Measurements from ENCODE around the gene MAP3K2. TPM values are rescaled to one million over a fixed set of nuclear protein-coding genes. Genes with fewer than 3 reads are reported as not detected.

Gene MAP3K2
- total RNA-seq, 1 donor from 2014 or later: 62.2 TPM

DNA sequence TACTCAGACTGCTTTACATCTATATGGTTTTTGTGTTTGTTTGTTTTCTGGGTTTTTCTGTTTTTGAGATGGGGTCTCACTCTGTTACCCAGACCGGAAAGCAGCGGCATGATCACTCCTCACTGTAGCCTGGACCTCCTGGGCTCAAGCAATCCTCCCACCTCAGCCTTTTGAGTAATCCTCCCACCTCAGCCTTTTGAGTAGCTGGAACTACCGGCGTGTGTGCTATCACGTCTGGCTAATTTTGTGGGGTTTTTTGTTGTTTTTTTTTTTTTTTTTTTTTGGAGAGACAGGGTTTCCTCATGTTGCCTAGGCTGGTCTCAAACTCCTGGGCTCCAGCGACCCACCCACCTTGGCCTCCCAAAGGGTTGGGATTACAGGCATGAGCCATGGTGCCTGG lies 9.1 kb downstream of the MAP3K2 start:
- H3K27ac ChIP-seq (ENCODE audit: low read depth, low read length): no peak overlapping the region
- peaks cover 73% of the 10 kb centered on the region for H4K20me1 ChIP-seq (ENCODE audit: insufficient read depth, low read length)
- Mint-ChIP-seq H3K4me1 (ENCODE audit: low read depth, unreplicated experiment) (peaks cover 22% of the 10 kb centered on the region), H3K27me3 (ENCODE audit: low read depth, unreplicated experiment) (no peaks in the 10 kb centered on the region), H3K9me3 (ENCODE audit: unreplicated experiment) (peaks cover 5% of the 10 kb centered on the region), H3K36me3 (ENCODE audit: low read depth, unreplicated experiment) (peaks cover 9% of the 10 kb centered on the region), H3K4me3 (ENCODE audit: unreplicated experiment) (no peak overlapping the region), H3K27ac (ENCODE audit: unreplicated experiment) (no peak overlapping the region)
- FAIRE-seq (no peak), DNase-seq (ENCODE audit: low read depth) (no peak)
- peaks cover 98% of the 10 kb centered on the region for H3K79me2 ChIP-seq (ENCODE audit: insufficient read depth, low read length)
- no peaks in the 10 kb centered on the region for H3K9me3 ChIP-seq (ENCODE audit: insufficient read depth, low read depth, low read length)
- no peak overlapping the region for H3K4me2 ChIP-seq (ENCODE audit: low read length)
- no peaks in the 10 kb centered on the region for H3K4me1 ChIP-seq (ENCODE audit: insufficient read depth, low read length)
- no peak overlapping the region for H2AFZ ChIP-seq (ENCODE audit: low read depth, low read length)
- H3K36me3 ChIP-seq (ENCODE audit: insufficient read depth, low read length): no peaks in the 10 kb centered on the region
- no peak overlapping the region for H3K4me3 ChIP-seq (ENCODE audit: insufficient read depth, low read depth, low read length)
- no peak overlapping the region for H3K9ac ChIP-seq (ENCODE audit: low read length)
- no peaks in the 10 kb centered on the region for H3K27me3 ChIP-seq (ENCODE audit: insufficient read depth, low read length)
- no peak for TF ChIP-seq EZH2 (IDR thresholded peaks at IDR 0.05; ENCODE audit: insufficient read depth, low read length)
- TF ChIP-seq, protein P1, sequence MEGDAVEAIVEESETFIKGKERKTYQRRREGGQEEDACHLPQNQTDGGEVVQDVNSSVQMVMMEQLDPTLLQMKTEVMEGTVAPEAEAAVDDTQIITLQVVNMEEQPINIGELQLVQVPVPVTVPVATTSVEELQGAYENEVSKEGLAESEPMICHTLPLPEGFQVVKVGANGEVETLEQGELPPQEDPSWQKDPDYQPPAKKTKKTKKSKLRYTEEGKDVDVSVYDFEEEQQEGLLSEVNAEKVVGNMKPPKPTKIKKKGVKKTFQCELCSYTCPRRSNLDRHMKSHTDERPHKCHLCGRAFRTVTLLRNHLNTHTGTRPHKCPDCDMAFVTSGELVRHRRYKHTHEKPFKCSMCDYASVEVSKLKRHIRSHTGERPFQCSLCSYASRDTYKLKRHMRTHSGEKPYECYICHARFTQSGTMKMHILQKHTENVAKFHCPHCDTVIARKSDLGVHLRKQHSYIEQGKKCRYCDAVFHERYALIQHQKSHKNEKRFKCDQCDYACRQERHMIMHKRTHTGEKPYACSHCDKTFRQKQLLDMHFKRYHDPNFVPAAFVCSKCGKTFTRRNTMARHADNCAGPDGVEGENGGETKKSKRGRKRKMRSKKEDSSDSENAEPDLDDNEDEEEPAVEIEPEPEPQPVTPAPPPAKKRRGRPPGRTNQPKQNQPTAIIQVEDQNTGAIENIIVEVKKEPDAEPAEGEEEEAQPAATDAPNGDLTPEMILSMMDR (IDR thresholded peaks at IDR 0.05; ENCODE audit: insufficient read depth, low read depth, low read length): no peak

DNA sequence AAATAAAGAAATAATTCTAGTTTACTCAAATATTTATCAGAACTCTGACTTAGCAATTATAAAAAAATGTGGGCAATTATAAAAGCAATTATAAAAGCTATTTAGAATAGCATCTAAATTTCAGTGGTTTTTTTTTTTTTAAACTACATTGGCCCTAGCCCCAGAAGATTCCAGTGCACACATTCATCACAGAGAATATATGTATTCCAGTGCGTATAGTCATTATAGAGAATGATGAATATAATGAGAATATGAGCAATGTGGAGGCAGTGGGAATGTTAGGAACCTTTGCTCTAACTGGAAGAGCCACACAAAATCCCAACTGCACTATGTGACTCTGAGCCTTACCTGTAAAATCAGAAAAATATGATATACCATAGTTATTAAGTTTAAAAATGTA lies 10.5 kb downstream of the MAP3K2 start:
- no peaks in the 10 kb centered on the region for H3K4me1 ChIP-seq (ENCODE audit: insufficient read depth, low read length)
- DNase-seq (ENCODE audit: low read depth) (no peak), FAIRE-seq (no peak)
- no peak overlapping the region for H3K27ac ChIP-seq (ENCODE audit: low read depth, low read length)
- H2AFZ ChIP-seq (ENCODE audit: low read depth, low read length): no peak overlapping the region
- peaks cover 98% of the 10 kb centered on the region for H3K79me2 ChIP-seq (ENCODE audit: insufficient read depth, low read length)
- no peak overlapping the region for H3K4me2 ChIP-seq (ENCODE audit: low read length)
- Mint-ChIP-seq H3K4me3 (ENCODE audit: unreplicated experiment) (no peak overlapping the region), H3K27ac (ENCODE audit: unreplicated experiment) (no peak overlapping the region), H3K9me3 (ENCODE audit: unreplicated experiment) (peaks cover 13% of the 10 kb centered on the region), H3K36me3 (ENCODE audit: low read depth, unreplicated experiment) (peaks cover 9% of the 10 kb centered on the region), H3K27me3 (ENCODE audit: low read depth, unreplicated experiment) (no peaks in the 10 kb centered on the region), H3K4me1 (ENCODE audit: low read depth, unreplicated experiment) (peaks cover 17% of the 10 kb centered on the region)
- H3K36me3 ChIP-seq (ENCODE audit: insufficient read depth, low read length): no peaks in the 10 kb centered on the region
- H3K27me3 ChIP-seq (ENCODE audit: insufficient read depth, low read length): no peaks in the 10 kb centered on the region
- no peak overlapping the region for H3K4me3 ChIP-seq (ENCODE audit: insufficient read depth, low read depth, low read length)
- H3K9me3 ChIP-seq (ENCODE audit: insufficient read depth, low read depth, low read length): no peaks in the 10 kb centered on the region
- no peak for TF ChIP-seq EZH2 (IDR thresholded peaks at IDR 0.05; ENCODE audit: insufficient read depth, low read length)
- TF ChIP-seq, protein P1 (IDR thresholded peaks at IDR 0.05; ENCODE audit: insufficient read depth, low read depth, low read length): no peak
- H4K20me1 ChIP-seq (ENCODE audit: insufficient read depth, low read length): peaks cover 75% of the 10 kb centered on the region
- no peak overlapping the region for H3K9ac ChIP-seq (ENCODE audit: low read length)

DNA sequence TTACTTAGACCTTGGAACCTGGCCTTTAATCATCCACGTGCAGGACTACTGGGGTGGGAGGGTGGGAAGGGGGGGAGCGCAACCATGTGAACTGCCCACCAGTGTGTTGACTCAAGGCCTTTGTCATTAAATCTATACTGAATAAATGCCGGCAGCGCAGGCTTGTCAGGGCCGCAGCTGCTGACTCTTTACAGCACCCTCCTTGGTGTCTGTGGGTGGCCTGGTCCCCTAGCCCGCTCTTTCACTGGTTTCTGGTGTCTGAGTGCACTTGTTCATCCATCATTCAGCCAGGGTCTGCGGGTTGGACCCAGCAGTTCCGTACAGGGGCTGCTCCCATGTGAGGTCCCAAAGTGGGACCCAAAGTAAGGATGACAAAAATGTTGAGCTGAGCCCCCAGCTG lies 11.5 kb downstream of the MAP3K2 start:
- FAIRE-seq (no peak), DNase-seq (ENCODE audit: low read depth) (no peak)
- Mint-ChIP-seq H3K4me1 (ENCODE audit: low read depth, unreplicated experiment) (peaks cover 14% of the 10 kb centered on the region), H3K4me3 (ENCODE audit: unreplicated experiment) (no peak overlapping the region), H3K36me3 (ENCODE audit: low read depth, unreplicated experiment) (peaks cover 9% of the 10 kb centered on the region), H3K27me3 (ENCODE audit: low read depth, unreplicated experiment) (no peaks in the 10 kb centered on the region), H3K9me3 (ENCODE audit: unreplicated experiment) (peaks cover 13% of the 10 kb centered on the region), H3K27ac (ENCODE audit: unreplicated experiment) (no peak overlapping the region)
- TF ChIP-seq EZH2 (IDR thresholded peaks at IDR 0.05; ENCODE audit: insufficient read depth, low read length): no peak
- TF ChIP-seq, protein P1 (IDR thresholded peaks at IDR 0.05; ENCODE audit: insufficient read depth, low read depth, low read length): no peak
- peaks cover 77% of the 10 kb centered on the region for H4K20me1 ChIP-seq (ENCODE audit: insufficient read depth, low read length)
- no peak overlapping the region for H3K27ac ChIP-seq (ENCODE audit: low read depth, low read length)
- no peak overlapping the region for H3K4me3 ChIP-seq (ENCODE audit: insufficient read depth, low read depth, low read length)
- H3K27me3 ChIP-seq (ENCODE audit: insufficient read depth, low read length): no peaks in the 10 kb centered on the region
- peaks cover 98% of the 10 kb centered on the region for H3K79me2 ChIP-seq (ENCODE audit: insufficient read depth, low read length)
- H3K9ac ChIP-seq (ENCODE audit: low read length): no peak overlapping the region
- no peaks in the 10 kb centered on the region for H3K36me3 ChIP-seq (ENCODE audit: insufficient read depth, low read length)
- no peak overlapping the region for H3K4me2 ChIP-seq (ENCODE audit: low read length)
- H3K9me3 ChIP-seq (ENCODE audit: insufficient read depth, low read depth, low read length): no peaks in the 10 kb centered on the region
- H3K4me1 ChIP-seq (ENCODE audit: insufficient read depth, low read length): no peaks in the 10 kb centered on the region
- H2AFZ ChIP-seq (ENCODE audit: low read depth, low read length): no peak overlapping the region
